Vagina (tissue), 2 donors: Measurements from ENCODE around the gene GATA6.

Source experiments
- POLR2A ChIP-seq, 2 donors: fragments of 450-650 bp; IDR thresholded peaks; one replicate each; pipeline ENCODE4 v1.6.1; 2017; ENCODE audit warnings: antibody characterized with exemption in 2 of 2, mild to moderate bottlenecking in 2 of 2, moderate library complexity in 2 of 2
- TF ChIP-seq, protein P1 (sequence below), 3 experiments: fragments of 450-650 bp in 2 of 3; fragments of 200-600 bp in 1 of 3; sonication (generic) in 1 of 3; IDR thresholded peaks; one replicate each; pipeline ENCODE4 v1.5.1; 2017 to 2019; ENCODE audit warnings: antibody characterized with exemption in 3 of 3, mild to moderate bottlenecking in 2 of 3, moderate library complexity in 2 of 3

- TF ChIP-seq, protein P1, sequence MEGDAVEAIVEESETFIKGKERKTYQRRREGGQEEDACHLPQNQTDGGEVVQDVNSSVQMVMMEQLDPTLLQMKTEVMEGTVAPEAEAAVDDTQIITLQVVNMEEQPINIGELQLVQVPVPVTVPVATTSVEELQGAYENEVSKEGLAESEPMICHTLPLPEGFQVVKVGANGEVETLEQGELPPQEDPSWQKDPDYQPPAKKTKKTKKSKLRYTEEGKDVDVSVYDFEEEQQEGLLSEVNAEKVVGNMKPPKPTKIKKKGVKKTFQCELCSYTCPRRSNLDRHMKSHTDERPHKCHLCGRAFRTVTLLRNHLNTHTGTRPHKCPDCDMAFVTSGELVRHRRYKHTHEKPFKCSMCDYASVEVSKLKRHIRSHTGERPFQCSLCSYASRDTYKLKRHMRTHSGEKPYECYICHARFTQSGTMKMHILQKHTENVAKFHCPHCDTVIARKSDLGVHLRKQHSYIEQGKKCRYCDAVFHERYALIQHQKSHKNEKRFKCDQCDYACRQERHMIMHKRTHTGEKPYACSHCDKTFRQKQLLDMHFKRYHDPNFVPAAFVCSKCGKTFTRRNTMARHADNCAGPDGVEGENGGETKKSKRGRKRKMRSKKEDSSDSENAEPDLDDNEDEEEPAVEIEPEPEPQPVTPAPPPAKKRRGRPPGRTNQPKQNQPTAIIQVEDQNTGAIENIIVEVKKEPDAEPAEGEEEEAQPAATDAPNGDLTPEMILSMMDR (IDR thresholded peaks at IDR 0.05): no peak
- TF ChIP-seq POLR2A (IDR thresholded peaks at IDR 0.05): no peak
Measured at GRCh38 chr18:22180722-22181121, 11.3 kb downstream of the GATA6 start.
